CMK (cell line): ENCODE data around the gene DNAJA3.
A peak's percentile ranks its signal among the peaks of the same experiment; 100 is the strongest.

Experiments
- DNase-seq: peaks from one replicate; pipeline ENCODE4 v3.0.0-alpha.2; 2010; ENCODE audit warnings: low read depth

DNAJA3 gene

GRCh38 chr16:4435337-4436067 is 9.8 kb downstream of the DNAJA3 start:
- no peak for DNase-seq

GRCh38 chr16:4437366-4437765 is 11.7 kb downstream of the DNAJA3 start:
- no peak for DNase-seq

GRCh38 chr16:4442371-4442770 is 16.7 kb downstream of the DNAJA3 start:
- DNase-seq, result no peak

- DNase-seq, result no peak
These were observed 17.6 kb downstream of the DNAJA3 start for GRCh38 chr16:4443271-4443670.

- no peak for DNase-seq
These were observed 18.3 kb downstream of the DNAJA3 start for GRCh38 chr16:4443986-4444385.

GRCh38 chr16:4450430-4450829 is 24.8 kb downstream of the DNAJA3 start:
- no peak for DNase-seq

- DNase-seq, result no peak
These were observed 25.4 kb downstream of the DNAJA3 start for GRCh38 chr16:4450931-4451519.

GRCh38 chr16:4452674-4453073 is 27.0 kb downstream of the DNAJA3 start:
- DNase-seq, result no peak

GRCh38 chr16:4454623-4455022 is 29.0 kb downstream of the DNAJA3 start:
- DNase-seq, result no peak

- no peak for DNase-seq
These were observed 29.4 kb downstream of the DNAJA3 start for GRCh38 chr16:4455081-4455480.

GRCh38 chr16:4455951-4456350 is 30.3 kb downstream of the DNAJA3 start:
- no peak for DNase-seq

- no peak for DNase-seq
These were observed 35.2 kb downstream of the DNAJA3 start for GRCh38 chr16:4460936-4461249.

- DNase-seq, result no peak
These were observed 35.8 kb downstream of the DNAJA3 start for GRCh38 chr16:4461250-4462085.

- DNase-seq, result no peak
These were observed 38.0 kb downstream of the DNAJA3 start for GRCh38 chr16:4463522-4464163.

GRCh38 chr16:4465977-4466779 is 40.5 kb downstream of the DNAJA3 start:
- no peak for DNase-seq

GRCh38 chr16:4467916-4468315 is 42.2 kb downstream of the DNAJA3 start:
- no peak for DNase-seq

- DNase-seq, result no peak
These were observed 43.3 kb downstream of the DNAJA3 start for GRCh38 chr16:4468972-4469371.

- no peak for DNase-seq
These were observed 46.2 kb downstream of the DNAJA3 start for GRCh38 chr16:4471869-4472268.

- no peak for DNase-seq
These were observed 47.2 kb downstream of the DNAJA3 start for GRCh38 chr16:4472880-4473279.

GRCh38 chr16:4474192-4474961 is 48.7 kb downstream of the DNAJA3 start, which contains the start of gene NMRAL1:
Gene NMRAL1 (minus strand): TSS chr16:4474625. CDS start chr16:4474132, 493 bp downstream.
- peak; percentile 84 for DNase-seq
